Colonic mucosa (tissue), 4 donors: Measurements from ENCODE around the gene STK17B. TPM values are rescaled to one million over a fixed set of nuclear protein-coding genes. Genes with fewer than 3 reads are reported as not detected.

ENCODE experiments used
- DNase-seq: peaks from one replicate; pipeline ENCODE4 v3.0.0-alpha.2; 2020
- H3K27ac ChIP-seq: fragments of 200-600 bp; one replicate; pipeline ENCODE4 v1.8.0; 2021
- H3K27me3 ChIP-seq: fragments of 200-600 bp; one replicate; pipeline ENCODE4 v1.8.0; 2021
- H3K36me3 ChIP-seq: fragments of 200-600 bp; one replicate; pipeline ENCODE4 v1.8.0; 2021
- H3K4me1 ChIP-seq: fragments of 200-600 bp; one replicate; pipeline ENCODE4 v1.8.0; 2021; ENCODE audit warnings: mild to moderate bottlenecking
- H3K4me3 ChIP-seq: fragments of 200-600 bp; one replicate; pipeline ENCODE4 v1.8.0; 2021
- H3K9ac ChIP-seq, 2 donors: one replicate each; pipeline ENCODE4 v1.7.0; 2013; ENCODE audit warnings: control low read depth in 2 of 2, low read depth in 2 of 2, low read length in 2 of 2
- H3K9me3 ChIP-seq: fragments of 200-600 bp; one replicate; pipeline ENCODE4 v1.8.0; 2021
- intact Hi-C: fragments of 100-400 bp; cut with DNase I; formaldehyde crosslinking; loops from one replicate; pipeline ENCODE4 v1.14.1; 2022
- total RNA-seq, 2 donors: library from RNA; stranded (reverse); fragmentation: NEBNext Ultra II Directional in 1 of 2; extraction: Animal tissue kit (Norgen Biotek cat#: 25700) in 1 of 2; gene quantifications; one replicate each; pipeline ENCODE4 v1.2.1, GENCODE V29; 2021
- TF ChIP-seq, protein P1 (sequence below): fragments of 200-600 bp; IDR thresholded peaks from one replicate; pipeline ENCODE4 v1.8.0; 2022; ENCODE audit warnings: antibody characterized with exemption, mild to moderate bottlenecking
- donor health status: healthy.
- donor health status: DM: no; HTN: no; CAD: no.
- donor health status: DM: no; HTN: no; CAD: no.

STK17B gene
- total RNA-seq, 2 donors from 2014 or later, result 13.9 to 40.5 TPM

DNA sequence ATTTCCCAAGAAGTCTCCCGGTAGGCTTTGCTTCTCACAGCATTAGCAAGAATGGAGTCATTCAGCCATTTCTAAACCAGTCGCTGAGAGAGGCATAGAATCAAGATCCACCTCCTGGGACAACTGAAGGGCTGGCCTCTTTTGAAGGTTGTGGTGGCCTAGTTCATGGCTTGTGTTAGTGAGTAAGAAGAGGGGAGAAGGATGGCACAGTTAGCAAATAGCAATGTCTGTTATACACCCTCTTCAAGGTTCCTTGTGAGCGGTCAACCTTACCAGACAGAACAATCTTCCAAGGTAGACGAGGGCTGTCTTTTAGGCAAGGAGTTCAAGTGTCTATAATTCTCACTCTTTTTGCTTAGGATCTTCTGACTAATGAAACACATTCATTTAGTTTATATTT, 67.3 kb downstream of the STK17B start:
- H3K9me3 ChIP-seq, result no peaks in the 10 kb centered on the region
- no peaks in the 10 kb centered on the region for H3K36me3 ChIP-seq
- H3K9ac ChIP-seq, result no peak overlapping the region
- intact Hi-C loops, result no loop called here
- H3K27me3 ChIP-seq, result no peaks in the 10 kb centered on the region
- H3K4me1 ChIP-seq, result no peaks in the 10 kb centered on the region
- TF ChIP-seq, protein P1, sequence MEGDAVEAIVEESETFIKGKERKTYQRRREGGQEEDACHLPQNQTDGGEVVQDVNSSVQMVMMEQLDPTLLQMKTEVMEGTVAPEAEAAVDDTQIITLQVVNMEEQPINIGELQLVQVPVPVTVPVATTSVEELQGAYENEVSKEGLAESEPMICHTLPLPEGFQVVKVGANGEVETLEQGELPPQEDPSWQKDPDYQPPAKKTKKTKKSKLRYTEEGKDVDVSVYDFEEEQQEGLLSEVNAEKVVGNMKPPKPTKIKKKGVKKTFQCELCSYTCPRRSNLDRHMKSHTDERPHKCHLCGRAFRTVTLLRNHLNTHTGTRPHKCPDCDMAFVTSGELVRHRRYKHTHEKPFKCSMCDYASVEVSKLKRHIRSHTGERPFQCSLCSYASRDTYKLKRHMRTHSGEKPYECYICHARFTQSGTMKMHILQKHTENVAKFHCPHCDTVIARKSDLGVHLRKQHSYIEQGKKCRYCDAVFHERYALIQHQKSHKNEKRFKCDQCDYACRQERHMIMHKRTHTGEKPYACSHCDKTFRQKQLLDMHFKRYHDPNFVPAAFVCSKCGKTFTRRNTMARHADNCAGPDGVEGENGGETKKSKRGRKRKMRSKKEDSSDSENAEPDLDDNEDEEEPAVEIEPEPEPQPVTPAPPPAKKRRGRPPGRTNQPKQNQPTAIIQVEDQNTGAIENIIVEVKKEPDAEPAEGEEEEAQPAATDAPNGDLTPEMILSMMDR, result no peak
- no peak overlapping the region for H3K27ac ChIP-seq
- DNase-seq, result no peak
- no peak overlapping the region for H3K4me3 ChIP-seq

DNA sequence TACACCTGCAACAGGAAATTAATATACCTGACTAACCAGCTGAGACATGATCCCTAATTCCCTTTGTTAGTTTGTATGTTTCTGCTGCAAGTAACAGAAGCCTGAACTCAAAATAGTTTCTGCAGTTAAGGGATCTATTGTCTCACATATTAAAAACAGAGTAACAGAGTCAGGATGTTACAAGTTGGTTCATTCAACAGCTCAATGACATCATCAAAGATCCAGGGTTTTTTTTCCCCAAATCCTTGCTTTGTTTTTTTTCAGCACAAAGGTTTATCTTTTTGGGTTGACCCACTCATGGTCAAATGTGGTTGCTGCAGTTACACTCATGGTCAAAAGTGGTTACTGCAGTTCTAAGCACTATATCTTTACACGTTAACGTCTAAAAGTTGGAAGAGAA, 67.8 kb downstream of the STK17B start:
- Histone ChIP-seq H3K27ac (no peak overlapping the region), H3K4me3 (no peak overlapping the region), H3K4me1 (no peaks in the 10 kb centered on the region), H3K36me3 (no peaks in the 10 kb centered on the region), H3K9me3 (no peaks in the 10 kb centered on the region), H3K9ac (no peak overlapping the region), H3K27me3 (no peaks in the 10 kb centered on the region)
- DNase-seq, result no peak
- intact Hi-C loops, result no loop called here
- TF ChIP-seq, protein P1, result no peak

DNA sequence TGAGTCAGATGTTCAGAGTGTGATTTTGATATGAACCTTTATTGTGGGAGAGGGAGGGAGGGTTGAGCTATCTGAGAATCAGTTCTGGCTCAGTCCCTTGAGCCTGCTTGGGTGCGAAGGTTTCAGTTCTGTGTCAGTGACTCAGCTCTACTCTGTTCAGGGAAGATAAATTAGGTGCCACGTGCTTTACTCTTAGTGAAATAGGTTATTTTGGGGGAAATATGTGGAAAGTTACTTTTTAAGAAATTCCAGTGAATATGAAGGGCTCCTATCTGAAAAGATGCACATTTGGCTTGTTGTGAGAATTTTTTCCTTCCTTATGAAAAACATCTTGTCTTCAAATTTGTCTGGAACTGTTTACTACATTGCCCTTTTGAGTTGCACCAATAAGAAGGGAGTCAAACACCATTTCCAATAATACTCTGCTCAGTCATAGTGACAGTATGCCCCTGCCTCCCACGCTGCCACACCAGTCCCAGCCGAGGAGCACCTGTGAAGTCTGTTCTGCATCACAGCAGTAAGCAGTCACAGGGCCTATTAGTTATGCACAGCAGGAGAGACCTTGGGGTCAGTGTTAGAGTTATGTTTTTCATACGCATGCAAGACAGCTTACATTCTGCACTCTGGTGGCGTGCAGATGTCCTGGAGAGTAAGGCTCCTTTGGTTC, 69.9 kb downstream of the STK17B start:
- intact Hi-C loops, result no loop called here
- Histone ChIP-seq H3K27me3 (no peaks in the 10 kb centered on the region), H3K36me3 (no peaks in the 10 kb centered on the region), H3K9me3 (no peaks in the 10 kb centered on the region), H3K4me1 (no peaks in the 10 kb centered on the region), H3K4me3 (no peak overlapping the region), H3K9ac (no peak overlapping the region), H3K27ac (no peak overlapping the region)
- no peak for DNase-seq
- TF ChIP-seq, protein P1, result no peak

DNA sequence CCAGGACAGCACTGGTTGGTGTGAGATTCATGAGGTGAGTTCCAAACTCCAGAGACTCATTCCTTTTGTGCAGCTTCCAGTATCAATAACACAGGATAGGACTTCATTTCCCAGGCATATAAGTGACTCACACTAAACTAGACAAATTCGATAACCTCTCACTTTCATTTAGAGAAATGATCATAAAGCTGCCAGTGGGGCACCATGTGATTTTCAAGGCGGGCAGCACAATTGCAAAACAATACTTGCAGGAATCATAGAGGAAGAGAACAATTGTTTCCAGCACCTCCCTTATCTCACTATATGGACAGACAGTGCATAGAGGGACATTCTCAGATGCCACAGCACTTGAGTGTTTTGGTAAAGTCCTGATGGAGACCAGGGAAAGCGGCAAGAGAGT, 71.5 kb downstream of the STK17B start:
- no peak overlapping the region for H3K4me3 ChIP-seq
- no peaks in the 10 kb centered on the region for H3K36me3 ChIP-seq
- no peak overlapping the region for H3K27ac ChIP-seq
- no peak overlapping the region for H3K9ac ChIP-seq
- no peak for DNase-seq
- intact Hi-C loops, result no loop called here
- TF ChIP-seq, protein P1, result no peak
- no peaks in the 10 kb centered on the region for H3K4me1 ChIP-seq
- no peaks in the 10 kb centered on the region for H3K9me3 ChIP-seq
- H3K27me3 ChIP-seq, result no peaks in the 10 kb centered on the region

DNA sequence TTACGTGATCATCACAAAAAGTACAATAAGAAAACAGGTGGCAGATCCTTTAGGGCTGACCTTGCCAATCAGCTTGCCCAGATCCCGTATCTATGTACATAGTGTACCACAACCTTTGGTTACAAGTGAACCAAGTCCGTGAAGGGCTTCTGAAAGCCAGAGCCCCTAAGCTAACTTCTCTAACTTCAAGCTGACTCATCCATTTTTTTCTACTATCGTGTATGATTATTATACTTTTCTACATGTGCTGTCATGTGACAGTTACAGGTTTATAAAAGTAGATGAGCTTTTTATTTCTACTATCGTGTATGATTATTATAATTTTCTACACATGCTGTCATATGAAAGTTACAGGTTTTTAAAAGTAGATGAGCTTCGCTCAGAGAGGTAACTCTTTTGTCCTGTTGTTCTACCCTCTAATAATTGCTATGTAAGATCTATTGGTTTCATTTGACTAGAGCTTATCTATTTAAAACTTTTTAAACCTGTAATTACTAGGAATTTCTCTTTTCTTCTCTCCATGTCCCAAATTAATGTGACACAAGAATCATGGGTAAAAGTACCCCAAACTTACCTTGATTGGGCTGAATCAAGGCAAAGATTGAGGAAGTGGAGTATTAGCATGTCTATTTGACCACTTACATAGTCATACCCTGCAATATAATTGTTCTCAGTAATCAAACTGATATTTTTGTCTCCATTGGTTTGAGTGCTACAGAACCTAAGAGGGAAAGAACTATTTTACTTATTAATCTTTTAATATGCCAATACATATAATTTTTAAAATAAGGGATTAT, 73.3 kb downstream of the STK17B start:
- H3K4me1 ChIP-seq, result no peaks in the 10 kb centered on the region
- no peak overlapping the region for H3K9ac ChIP-seq
- no peaks in the 10 kb centered on the region for H3K27me3 ChIP-seq
- H3K27ac ChIP-seq, result no peak overlapping the region
- intact Hi-C loops, result no loop called here
- H3K4me3 ChIP-seq, result no peak overlapping the region
- H3K36me3 ChIP-seq, result no peaks in the 10 kb centered on the region
- TF ChIP-seq, protein P1, result no peak
- DNase-seq, result no peak
- no peaks in the 10 kb centered on the region for H3K9me3 ChIP-seq
